OCI-LY7 (cell line): ENCODE results near the gene EYA3. TPM values are rescaled to one million over a fixed set of nuclear protein-coding genes. Genes with fewer than 3 reads are reported as not detected.

Source experiments
- BruUV-seq: library from RNA; stranded (reverse); fragments of 400-500 nt; replicated peaks from 2 replicates; lab custom pipeline; 2021; lab: Mats Ljungman, UMichigan
- CTCF ChIA-PET: fragments of 300-600 bp; sonication (Branson Sonifier 250); formaldehyde crosslinking; loops from one replicate; lab custom pipeline; 2022; ENCODE audit warnings: antibody characterized with exemption; ENCODE audit not compliant: unreplicated experiment; lab: Charles Lee
- POLR2A ChIA-PET: fragments of 300-600 bp; sonication (Branson Sonifier 250); formaldehyde crosslinking; loops from one replicate; lab custom pipeline; 2022; ENCODE audit warnings: antibody characterized with exemption; lab: Charles Lee
- DNase-seq: peaks from one replicate; pipeline ENCODE4 v3.0.0-alpha.2; 2015; ENCODE audit warnings: low spot score
- H2AFZ ChIP-seq: fragments of 200-600 bp; sonication (generic), shearing (Covaris generic); 2 replicates; pipeline ENCODE4 v1.6.1; 2014; ENCODE audit warnings: mild to moderate bottlenecking, antibody characterized with exemption, low read length, moderate library complexity
- H3K27ac ChIP-seq: fragments of 200-600 bp; sonication (generic); 2 replicates; pipeline ENCODE4 v1.5.1; 2014; ENCODE audit warnings: mixed run types, low read depth, mild to moderate bottlenecking, moderate library complexity, low read length, inconsistent platforms; ENCODE audit not compliant: poor library complexity, severe bottlenecking
- H3K36me3 ChIP-seq: fragments of 200-600 bp; sonication (generic); 2 replicates; pipeline ENCODE4 v1.6.1; 2014; ENCODE audit warnings: mild to moderate bottlenecking, antibody characterized with exemption, low read length, moderate library complexity, mixed read lengths; ENCODE audit not compliant: insufficient read depth
- H3K4me1 ChIP-seq: fragments of 200-600 bp; sonication (generic); 2 replicates; pipeline ENCODE4 v1.5.1; 2014; ENCODE audit warnings: mild to moderate bottlenecking, low read length; ENCODE audit not compliant: insufficient read depth, poor library complexity, severe bottlenecking
- H3K4me2 ChIP-seq: fragments of 200-600 bp; sonication (generic); 2 replicates; pipeline ENCODE4 v1.6.1; 2014; ENCODE audit warnings: mild to moderate bottlenecking, low read length
- H3K4me3 ChIP-seq: fragments of 200-600 bp; sonication (generic); 2 replicates; pipeline ENCODE4 v1.5.1; 2014; ENCODE audit warnings: mild to moderate bottlenecking, low read depth, low read length; ENCODE audit not compliant: poor library complexity, severe bottlenecking
- H3K79me2 ChIP-seq: fragments of 200-600 bp; sonication (generic); 2 replicates; pipeline ENCODE4 v1.6.1; 2016; ENCODE audit warnings: low read depth, mild to moderate bottlenecking, low read length, moderate library complexity, mixed read lengths; ENCODE audit not compliant: insufficient read depth
- H3K9me2 ChIP-seq: fragments of 200-600 bp; sonication (generic); 2 replicates; pipeline ENCODE4 v1.6.1; 2016; ENCODE audit warnings: mild to moderate bottlenecking, low read length, mixed read lengths; ENCODE audit not compliant: insufficient read depth
- H3K9me3 ChIP-seq: fragments of 200-600 bp; sonication (generic); 2 replicates; pipeline ENCODE4 v1.6.1; 2014; ENCODE audit warnings: mild to moderate bottlenecking, mixed run types, low read length, mixed read lengths
- H4K20me1 ChIP-seq: fragments of 200-600 bp; sonication (generic); 2 replicates; pipeline ENCODE4 v1.6.1; 2014; ENCODE audit warnings: mild to moderate bottlenecking, antibody characterized with exemption, low read length, moderate library complexity, mixed read lengths; ENCODE audit not compliant: insufficient read depth
- CTCF ChIP-seq: fragments of 200-600 bp; sonication (generic); conservative IDR thresholded peaks from 2 replicates; pipeline ENCODE4 v1.5.1; 2014; ENCODE audit warnings: mild to moderate bottlenecking, antibody characterized with exemption, low read length, moderate library complexity, mixed read lengths
- EZH2phosphoT487 ChIP-seq: fragments of 200-600 bp; sonication (generic); IDR thresholded peaks from 2 replicates; pipeline ENCODE4 v1.6.1; 2018; ENCODE audit warnings: low read depth, borderline replicate concordance, mild to moderate bottlenecking, mixed run types, antibody characterized with exemption, low read length, moderate library complexity, mixed read lengths
- intact Hi-C: fragments of 100-400 bp; cut with micrococcal nuclease; formaldehyde crosslinking; loops from one replicate; pipeline ENCODE4 v1.10.0; 2022; ENCODE audit not compliant: unreplicated experiment
- total RNA-seq, 2 experiments: library from RNA; depleted of rRNA in 1 of 2; stranded (reverse); fragments of >200 nt in 1 of 2; shearing (Covaris generic) in 1 of 2; gene quantifications; 2 replicates each; pipeline ENCODE4 v1.2.3, GENCODE V29; 2014 to 2022

The EYA3 gene
- total RNA-seq, 2 experiments from 2014 or later = 29.0 to 114 TPM

DNA sequence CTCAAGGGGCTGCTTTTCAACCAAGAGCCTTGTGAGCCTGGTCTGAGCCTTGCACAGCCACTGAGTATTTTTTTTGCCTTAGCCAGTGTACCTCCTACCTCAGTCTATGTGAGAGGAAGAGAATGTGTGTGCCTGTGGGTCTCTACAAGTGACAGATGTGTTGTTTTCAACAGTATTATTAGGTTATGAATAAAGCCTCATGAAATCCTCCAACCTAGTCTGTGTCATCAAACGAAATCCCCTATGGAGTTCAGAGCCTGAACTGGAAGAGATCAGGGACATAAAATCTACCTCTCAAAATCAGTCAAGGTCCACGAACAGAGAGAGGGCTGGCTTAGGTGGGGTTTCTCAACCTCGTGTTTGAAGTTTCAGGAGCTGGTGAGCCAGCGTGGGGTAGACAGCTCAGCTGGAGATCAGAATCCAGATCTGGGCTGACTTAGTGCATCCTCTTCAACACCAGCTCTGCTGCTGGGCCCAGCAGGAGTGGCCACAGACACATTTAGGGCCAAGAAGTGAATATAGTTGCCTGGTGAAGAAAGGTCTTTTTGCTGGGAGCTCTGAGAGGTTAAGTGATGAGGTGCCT, 120.4 kb downstream of the EYA3 start:
- POLR2A ChIA-PET = no interaction called here

DNA sequence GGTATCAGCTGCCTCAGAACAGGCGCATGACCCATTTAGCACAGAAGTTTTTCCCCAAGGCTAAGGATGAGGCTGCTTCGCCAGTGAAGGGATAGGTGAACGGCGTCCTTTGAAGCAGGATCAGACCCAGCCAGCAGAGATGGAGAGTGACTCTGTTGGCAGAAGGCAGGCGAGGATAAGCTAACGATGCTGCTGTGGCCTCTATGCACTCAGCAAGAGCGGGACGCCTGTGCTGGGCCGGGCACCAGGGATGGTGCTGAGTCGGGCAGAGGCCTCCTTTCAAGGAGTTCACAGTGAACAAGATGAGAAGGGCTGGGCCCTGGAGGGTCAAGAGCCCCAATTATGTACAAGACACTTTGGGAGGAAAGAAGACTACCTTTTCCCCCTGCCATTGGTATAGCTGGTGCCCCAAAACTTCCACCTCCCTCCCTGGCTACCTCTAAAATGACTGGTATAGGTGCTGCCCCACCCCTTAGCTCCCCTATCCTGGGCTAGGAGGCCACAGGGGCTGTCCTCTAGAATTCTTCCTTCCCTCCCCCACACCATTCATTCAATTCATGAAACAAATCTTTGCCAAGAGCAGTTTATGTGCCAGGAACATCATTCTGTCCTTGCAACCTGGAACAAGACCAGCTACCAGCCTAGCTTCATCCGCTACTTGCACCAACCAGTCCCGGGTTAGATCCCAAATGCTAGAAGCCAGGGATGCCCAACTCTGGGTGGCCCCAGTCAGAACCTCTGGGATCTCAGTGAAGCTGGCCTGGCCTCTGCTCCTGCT, 121.1 kb downstream of the EYA3 start:
- POLR2A ChIA-PET = no interaction called here

More for the DNA sequence above, 120.4 kb downstream of the EYA3 start:
- Histone ChIP-seq H3K27ac (no peak overlapping the region), H3K4me1 (no peaks in the 10 kb centered on the region), H4K20me1 (no peaks in the 10 kb centered on the region), H3K36me3 (peaks cover 36% of the 10 kb centered on the region; the same call in 1 of the 2 replicates), H3K4me3 (no peak overlapping the region), H2AFZ (no peak overlapping the region), H3K79me2 (no peaks in the 10 kb centered on the region), H3K9me2 (no peaks in the 10 kb centered on the region), H3K9me3 (no peaks in the 10 kb centered on the region), H3K4me2 (no peak overlapping the region)
- intact Hi-C loops = no loop called here
- TF ChIP-seq EZH2phosphoT487 = no peak
- no peak for TF ChIP-seq CTCF
- no TSS peak for BruUV-seq
- CTCF ChIA-PET = no interaction called here
- no peak for DNase-seq

More for the DNA sequence above, 121.1 kb downstream of the EYA3 start:
- TF ChIP-seq EZH2phosphoT487 (no peak), CTCF (no peak)
- Histone ChIP-seq H3K27ac (no peak overlapping the region), H4K20me1 (no peaks in the 10 kb centered on the region), H3K4me2 (no peak overlapping the region), H3K9me3 (no peaks in the 10 kb centered on the region), H3K36me3 (peaks cover 31% of the 10 kb centered on the region; the same call in 1 of the 2 replicates), H3K79me2 (no peaks in the 10 kb centered on the region), H3K9me2 (no peaks in the 10 kb centered on the region), H2AFZ (no peak overlapping the region), H3K4me1 (no peaks in the 10 kb centered on the region), H3K4me3 (no peak overlapping the region)
- CTCF ChIA-PET = no interaction called here
- BruUV-seq = no TSS peak
- no peak for DNase-seq
- intact Hi-C loops = no loop called here
